ENCODE data around the gene PBX2. TPM values are rescaled to one million over a fixed set of nuclear protein-coding genes. Genes with fewer than 3 reads are reported as not detected.

The PBX2 gene
- total RNA-seq, 1 donor from 2014 or later, result 36.5 TPM

- TF ChIP-seq CTCF (IDR thresholded peaks at IDR 0.05; ENCODE audit: borderline replicate concordance), result no peak
- intact Hi-C loops (cut with micrococcal nuclease), result no loop called here
- no peak for DNase-seq
Measured at GRCh38 chr6:32178547-32179440, 11.2 kb downstream of the PBX2 start.

GRCh38 chr6:32177788-32178546 lies 12.0 kb downstream of the PBX2 start, which contains the start of gene RNF5:
Gene RNF5, plus strand, starts transcription at chr6:32178405. Its CDS starts 107 bp downstream, at chr6:32178512.
- DNase-seq, result peak; percentile 95
- Histone ChIP-seq H3K4me1 (peaks cover 77% of the 10 kb centered on the region), H3K36me3 (peaks cover 28% of the 10 kb centered on the region), H3K4me3 (peak within 1 kb of the TSS; percentile 93), H3K27ac (replicated peaks) (peak within 1 kb of the TSS; percentile 97), H3K9me3 (replicated peaks) (no peaks in the 10 kb centered on the region), H3K27me3 (ENCODE audit: low read depth) (no peaks in the 10 kb centered on the region)
- intact Hi-C loops (cut with micrococcal nuclease), result no loop called here
- TF ChIP-seq CTCF (IDR thresholded peaks at IDR 0.05; ENCODE audit: borderline replicate concordance), result no peak

More at GRCh38 chr6:32178547-32179440, 11.2 kb downstream of the PBX2 start:
- H3K27me3 ChIP-seq (ENCODE audit: low read depth), result no peaks in the 10 kb centered on the region
- H3K36me3 ChIP-seq, result peaks cover 30% of the 10 kb centered on the region
- H3K4me1 ChIP-seq, result peaks cover 81% of the 10 kb centered on the region
- peak overlapping the region; percentile 97 for H3K27ac ChIP-seq (replicated peaks)
- H3K4me3 ChIP-seq, result peak overlapping the region; percentile 93
- H3K9me3 ChIP-seq (replicated peaks), result no peaks in the 10 kb centered on the region

- intact Hi-C loops (cut with micrococcal nuclease), result no loop called here
- no peak for TF ChIP-seq CTCF (IDR thresholded peaks at IDR 0.05; ENCODE audit: borderline replicate concordance)
- Histone ChIP-seq H3K27me3 (ENCODE audit: low read depth) (no peaks in the 10 kb centered on the region), H3K9me3 (replicated peaks) (no peaks in the 10 kb centered on the region), H3K36me3 (peaks cover 22% of the 10 kb centered on the region), H3K4me1 (peaks cover 70% of the 10 kb centered on the region), H3K27ac (replicated peaks) (peak overlapping the region; percentile 97), H3K4me3 (peak overlapping the region; percentile 93)
- no peak for DNase-seq
Measured at GRCh38 chr6:32177183-32177787, 12.7 kb downstream of the PBX2 start.

- Histone ChIP-seq H3K4me1 (peaks cover 63% of the 10 kb centered on the region), H3K9me3 (replicated peaks) (no peaks in the 10 kb centered on the region), H3K27me3 (ENCODE audit: low read depth) (no peaks in the 10 kb centered on the region), H3K4me3 (peak overlapping the region; percentile 93), H3K36me3 (peaks cover 21% of the 10 kb centered on the region), H3K27ac (replicated peaks) (peak overlapping the region; percentile 97)
- no peak for DNase-seq
- intact Hi-C loops (cut with micrococcal nuclease), result no loop called here
- TF ChIP-seq CTCF (IDR thresholded peaks at IDR 0.05; ENCODE audit: borderline replicate concordance), result no peak
Measured at GRCh38 chr6:32176476-32177182, 13.4 kb downstream of the PBX2 start.
